ENCODE measurements around the gene ACSM2B.
"Not testable (repeated sequence)": the region's sequence is repeated elsewhere in the genome, so short reads cannot be mapped to it uniquely, and the experiment has no call there.

GRCh38 chr16:20531795-20532194 lies 44.4 kb downstream of the ACSM2B start:
- TF ChIP-seq GLIS3 (CRISPR knock-in tag; IDR thresholded peaks at IDR 0.05); ZNF70 (CRISPR knock-in tag; IDR thresholded peaks at IDR 0.05); ISL1 (CRISPR knock-in tag; IDR thresholded peaks at IDR 0.05); CREB5 (CRISPR knock-in tag; IDR thresholded peaks at IDR 0.05; ENCODE audit: low read depth): not testable (repeated sequence)

All from SK-N-SH treated with all-trans-retinoic acid at 6 μM for 48 hours (cell line).